Transverse colon (tissue), 4 donors: ENCODE measurements around the gene RFX2.

Experiments used
- EP300 ChIP-seq: sonication (generic); formaldehyde crosslinking; IDR thresholded peaks from one replicate; pipeline ENCODE4 v1.6.1; 2017; ENCODE audit warnings: antibody characterized with exemption, low read depth
- POLR2A ChIP-seq: fragments of 450-650 bp; IDR thresholded peaks from one replicate; pipeline ENCODE4 v1.6.1; 2016; ENCODE audit warnings: antibody characterized with exemption, mild to moderate bottlenecking, moderate library complexity
- POLR2AphosphoS5 ChIP-seq, 3 donors: sonication (generic); formaldehyde crosslinking; IDR thresholded peaks; one replicate each; pipeline ENCODE4 v1.6.1; 2016; ENCODE audit warnings: antibody characterized with exemption in 3 of 3
- TF ChIP-seq, protein P1 (sequence below), 5 experiments: fragments of 200-600 bp in 3 of 5; fragments of 450-650 bp in 2 of 5; sonication (generic) in 3 of 5; IDR thresholded peaks; 1 replicate in 2 of 5; 2 replicates in 3 of 5; pipeline ENCODE4 v1.5.1; 2016 to 2017; ENCODE audit warnings: antibody characterized with exemption in 5 of 5, inconsistent platforms in 3 of 5, mild to moderate bottlenecking in 2 of 5, moderate library complexity in 1 of 5

DNA sequence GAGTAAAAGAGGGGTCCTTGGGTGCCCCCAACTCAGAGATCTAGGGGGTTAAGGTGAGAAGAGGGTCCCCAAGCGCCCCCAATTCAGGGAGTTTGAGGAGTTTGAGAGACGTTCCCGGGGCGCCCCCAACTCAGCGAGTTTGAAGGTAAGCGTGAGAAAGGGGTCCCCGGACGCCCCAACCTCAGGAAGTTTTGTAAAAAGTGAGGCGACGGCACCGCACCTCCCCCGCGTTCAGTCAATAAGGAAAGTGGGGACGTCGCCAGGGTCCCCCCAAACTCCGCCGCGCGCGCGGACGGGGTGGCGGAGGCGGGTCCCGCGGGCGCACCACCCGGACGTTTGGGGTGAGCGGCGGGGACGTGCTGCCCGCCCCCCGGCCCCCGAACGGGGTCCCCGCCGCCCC is 353 bp downstream of the RFX2 start:
- TF ChIP-seq, protein P1, sequence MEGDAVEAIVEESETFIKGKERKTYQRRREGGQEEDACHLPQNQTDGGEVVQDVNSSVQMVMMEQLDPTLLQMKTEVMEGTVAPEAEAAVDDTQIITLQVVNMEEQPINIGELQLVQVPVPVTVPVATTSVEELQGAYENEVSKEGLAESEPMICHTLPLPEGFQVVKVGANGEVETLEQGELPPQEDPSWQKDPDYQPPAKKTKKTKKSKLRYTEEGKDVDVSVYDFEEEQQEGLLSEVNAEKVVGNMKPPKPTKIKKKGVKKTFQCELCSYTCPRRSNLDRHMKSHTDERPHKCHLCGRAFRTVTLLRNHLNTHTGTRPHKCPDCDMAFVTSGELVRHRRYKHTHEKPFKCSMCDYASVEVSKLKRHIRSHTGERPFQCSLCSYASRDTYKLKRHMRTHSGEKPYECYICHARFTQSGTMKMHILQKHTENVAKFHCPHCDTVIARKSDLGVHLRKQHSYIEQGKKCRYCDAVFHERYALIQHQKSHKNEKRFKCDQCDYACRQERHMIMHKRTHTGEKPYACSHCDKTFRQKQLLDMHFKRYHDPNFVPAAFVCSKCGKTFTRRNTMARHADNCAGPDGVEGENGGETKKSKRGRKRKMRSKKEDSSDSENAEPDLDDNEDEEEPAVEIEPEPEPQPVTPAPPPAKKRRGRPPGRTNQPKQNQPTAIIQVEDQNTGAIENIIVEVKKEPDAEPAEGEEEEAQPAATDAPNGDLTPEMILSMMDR (IDR thresholded peaks at IDR 0.05) = no peak
- TF ChIP-seq POLR2A (no peak), EP300 (no peak), POLR2AphosphoS5 (IDR thresholded peaks at IDR 0.05) (no peak)
